AG09309 (cell line): ENCODE measurements around the gene STOM.

ENCODE experiments used
- DNase-seq: peaks from one replicate; pipeline ENCODE4 v3.0.0-alpha.2; 2010; ENCODE audit warnings: low read depth
- H3K4me3 ChIP-seq: 2 replicates; pipeline ENCODE4 v1.5.1; 2011; ENCODE audit warnings: mild to moderate bottlenecking, low read depth, low read length, moderate library complexity; ENCODE audit not compliant: control insufficient read depth
- TF ChIP-seq, protein P1 (sequence below): IDR thresholded peaks from 2 replicates; pipeline ENCODE4 v1.5.1; 2011; ENCODE audit warnings: mild to moderate bottlenecking, low read depth, low read length, inconsistent platforms; ENCODE audit not compliant: insufficient read depth, control insufficient read depth; ENCODE audit errors: missing control alignments

The STOM gene

DNA sequence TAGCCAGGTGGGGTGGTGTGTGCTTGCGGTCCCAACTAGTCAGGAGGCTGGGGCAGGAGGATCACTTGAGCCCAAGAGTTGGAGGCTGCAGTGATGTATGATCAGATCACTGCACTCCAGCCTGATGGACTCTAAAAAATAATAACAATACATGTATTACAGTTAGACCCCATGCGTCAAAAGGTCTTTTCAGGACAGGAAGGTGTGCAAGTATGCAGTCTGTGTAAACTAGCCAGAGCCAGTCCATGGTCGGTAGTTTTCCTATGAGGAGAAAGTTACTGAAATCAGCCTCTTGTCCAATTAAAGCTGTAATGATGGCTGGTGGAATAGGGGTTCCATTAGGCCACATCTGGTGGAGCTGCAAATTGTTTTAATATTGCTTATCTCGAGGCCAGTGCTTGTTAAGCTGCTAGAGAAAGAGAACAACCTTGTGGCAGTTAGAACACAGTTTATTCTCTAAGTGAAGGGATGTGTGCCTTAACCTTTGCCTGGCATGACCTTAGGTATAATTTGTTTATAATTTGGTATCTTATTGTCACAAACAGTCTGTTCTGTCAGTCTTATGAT, 1.5 kb upstream of the STOM start:
- H3K4me3 ChIP-seq = no peak overlapping the region
- DNase-seq = no peak
- TF ChIP-seq, protein P1, sequence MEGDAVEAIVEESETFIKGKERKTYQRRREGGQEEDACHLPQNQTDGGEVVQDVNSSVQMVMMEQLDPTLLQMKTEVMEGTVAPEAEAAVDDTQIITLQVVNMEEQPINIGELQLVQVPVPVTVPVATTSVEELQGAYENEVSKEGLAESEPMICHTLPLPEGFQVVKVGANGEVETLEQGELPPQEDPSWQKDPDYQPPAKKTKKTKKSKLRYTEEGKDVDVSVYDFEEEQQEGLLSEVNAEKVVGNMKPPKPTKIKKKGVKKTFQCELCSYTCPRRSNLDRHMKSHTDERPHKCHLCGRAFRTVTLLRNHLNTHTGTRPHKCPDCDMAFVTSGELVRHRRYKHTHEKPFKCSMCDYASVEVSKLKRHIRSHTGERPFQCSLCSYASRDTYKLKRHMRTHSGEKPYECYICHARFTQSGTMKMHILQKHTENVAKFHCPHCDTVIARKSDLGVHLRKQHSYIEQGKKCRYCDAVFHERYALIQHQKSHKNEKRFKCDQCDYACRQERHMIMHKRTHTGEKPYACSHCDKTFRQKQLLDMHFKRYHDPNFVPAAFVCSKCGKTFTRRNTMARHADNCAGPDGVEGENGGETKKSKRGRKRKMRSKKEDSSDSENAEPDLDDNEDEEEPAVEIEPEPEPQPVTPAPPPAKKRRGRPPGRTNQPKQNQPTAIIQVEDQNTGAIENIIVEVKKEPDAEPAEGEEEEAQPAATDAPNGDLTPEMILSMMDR = no peak

DNA sequence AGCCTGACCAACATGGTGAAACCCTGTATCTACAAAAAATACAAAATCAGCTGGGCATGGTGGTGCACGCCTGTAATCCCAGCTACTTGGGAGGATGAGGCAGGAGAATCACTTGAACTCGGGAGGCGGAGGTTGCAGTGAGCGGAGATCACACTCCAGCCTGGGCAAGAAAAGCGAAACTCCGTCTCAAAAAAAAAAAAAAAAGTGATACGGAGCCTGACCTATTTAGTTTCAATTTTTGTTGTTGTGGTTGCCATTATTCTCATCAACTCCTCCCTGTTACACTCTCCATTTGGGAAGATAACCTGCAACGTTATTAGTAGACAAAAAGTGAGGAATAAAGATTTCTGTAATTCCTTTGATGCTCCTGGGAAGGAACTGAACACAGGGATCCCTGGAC, 1.3 kb downstream of the STOM start:
- peak overlapping the region; percentile 72 for H3K4me3 ChIP-seq
- no peak for DNase-seq
- TF ChIP-seq, protein P1 = no peak

- peak overlapping the region; percentile 72 for H3K4me3 ChIP-seq
- DNase-seq = no peak
- TF ChIP-seq, protein P1 = no peak
These were observed 1.9 kb downstream of the STOM start for GRCh38 chr9:121368138-121368522.

GRCh38 chr9:121367306-121368137, 2.5 kb downstream of the STOM start:
- H3K4me3 ChIP-seq = peak overlapping the region; percentile 72
- no peak for DNase-seq
- TF ChIP-seq, protein P1 = no peak

DNA sequence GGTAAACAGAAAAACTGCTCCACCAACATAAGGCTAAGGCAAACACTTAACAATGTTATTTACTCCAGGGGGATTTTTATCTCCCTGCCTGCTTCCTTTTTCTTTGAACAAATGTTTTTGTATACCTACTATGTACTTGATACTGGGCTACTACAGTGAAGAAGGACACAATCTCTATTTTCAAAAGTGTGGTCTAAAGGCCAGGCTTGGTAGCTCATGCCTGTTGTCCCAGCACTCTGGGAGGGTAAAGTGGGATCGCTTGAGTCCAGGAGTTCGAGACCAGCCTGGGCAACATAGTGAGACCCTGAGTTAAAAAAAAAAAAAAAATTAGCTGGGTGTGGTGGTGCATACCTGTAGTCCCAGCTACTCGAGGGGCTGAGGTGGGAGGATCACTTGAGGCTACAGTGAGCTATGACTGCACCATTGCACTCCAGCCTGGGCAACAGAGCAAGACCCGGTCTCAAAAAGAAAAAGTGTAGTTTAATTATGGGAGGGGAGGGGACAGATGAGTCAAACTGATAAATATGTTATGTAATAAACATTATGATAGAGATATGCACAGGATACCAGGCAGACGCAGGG, 3.3 kb downstream of the STOM start:
- TF ChIP-seq, protein P1 = no peak
- H3K4me3 ChIP-seq = no peak overlapping the region

GRCh38 chr9:121365564-121365963, 4.5 kb downstream of the STOM start:
- no peak overlapping the region for H3K4me3 ChIP-seq
- TF ChIP-seq, protein P1 = no peak
- DNase-seq = no peak

More for the DNA sequence above, 3.3 kb downstream of the STOM start:
- DNase-seq = no peak
